Glutamatergic neuron (in vitro differentiated cells): ENCODE results near the gene NKX1-1. TPM values are rescaled to one million over a fixed set of nuclear protein-coding genes. Genes with fewer than 3 reads are reported as not detected.
A peak's percentile ranks its signal among the peaks of the same experiment; 100 is the strongest.

Experiments
- DNase-seq: peaks from one replicate; pipeline ENCODE4 v3.0.0; 2022
- H3K27ac Mint-ChIP-seq: one replicate; pipeline ENCODE4 v1.8.0; 2020; ENCODE audit warnings: mild to moderate bottlenecking, mixed read lengths, inconsistent platforms; ENCODE audit not compliant: unreplicated experiment
- H3K27me3 Mint-ChIP-seq: one replicate; pipeline ENCODE4 v1.8.0; 2020; ENCODE audit warnings: mild to moderate bottlenecking, moderate library complexity, mixed read lengths, inconsistent platforms; ENCODE audit not compliant: unreplicated experiment
- H3K36me3 Mint-ChIP-seq: one replicate; pipeline ENCODE4 v1.8.0; 2020; ENCODE audit warnings: mild to moderate bottlenecking, mixed read lengths, inconsistent platforms; ENCODE audit not compliant: unreplicated experiment
- H3K4me1 Mint-ChIP-seq: one replicate; pipeline ENCODE4 v1.8.0; 2020; ENCODE audit warnings: mild to moderate bottlenecking, low read depth, mixed read lengths, inconsistent platforms; ENCODE audit not compliant: unreplicated experiment
- H3K4me3 Mint-ChIP-seq: one replicate; pipeline ENCODE4 v1.8.0; 2020; ENCODE audit warnings: mild to moderate bottlenecking, mixed read lengths, inconsistent platforms; ENCODE audit not compliant: unreplicated experiment
- H3K9me3 Mint-ChIP-seq: one replicate; pipeline ENCODE4 v1.8.0; 2020; ENCODE audit warnings: mild to moderate bottlenecking, moderate library complexity, mixed read lengths, inconsistent platforms; ENCODE audit not compliant: unreplicated experiment
- total RNA-seq: library from RNA; stranded (reverse); fragmentation: NEBNext Ultra II Directional; extraction: Animal tissue kit (Norgen Biotek cat#: 25700); gene quantifications from one replicate; pipeline ENCODE4 v1.2.1, GENCODE V29; 2021; ENCODE audit not compliant: unreplicated experiment
- TF ChIP-seq, protein P1 (sequence below): fragments of 200-600 bp; sonication (generic); IDR thresholded peaks from one replicate; pipeline ENCODE4 v1.5.0; 2021; ENCODE audit not compliant: partially characterized antibody, unreplicated experiment

NKX1-1 gene
- total RNA-seq, 1 donor from 2014 or later: not detected

DNA sequence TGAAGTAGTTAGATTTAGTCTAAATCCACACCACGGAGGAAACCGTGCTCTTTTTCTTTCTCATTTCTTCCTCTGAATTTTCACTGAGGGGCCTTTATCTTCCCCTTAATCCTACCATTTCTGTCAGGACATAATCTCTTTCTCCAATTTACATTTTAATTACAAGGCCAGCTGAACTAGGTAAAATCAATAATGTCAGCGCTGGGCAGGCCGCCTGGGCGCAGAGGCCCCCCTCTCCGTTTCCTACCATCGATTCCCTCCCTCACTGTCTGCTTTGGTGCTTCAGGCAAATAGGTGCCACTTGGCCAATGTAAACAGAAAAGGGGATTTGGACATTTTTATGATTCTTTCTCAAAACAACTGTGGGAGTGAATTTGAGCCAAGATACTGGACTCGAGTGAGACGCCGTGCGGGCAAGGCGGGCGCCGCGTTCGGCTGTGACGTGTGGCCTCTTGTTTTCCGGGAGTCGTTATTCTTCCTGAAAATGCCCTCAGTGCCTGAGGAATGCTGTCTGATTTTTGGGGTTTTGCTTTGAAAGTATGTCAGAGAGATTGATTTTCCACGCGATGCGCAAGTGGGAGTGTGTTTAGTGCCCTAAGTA is 36.7 kb downstream of the NKX1-1 start:
- H3K4me3 Mint-ChIP-seq: peak overlapping the region; percentile 78
- TF ChIP-seq, protein P1, sequence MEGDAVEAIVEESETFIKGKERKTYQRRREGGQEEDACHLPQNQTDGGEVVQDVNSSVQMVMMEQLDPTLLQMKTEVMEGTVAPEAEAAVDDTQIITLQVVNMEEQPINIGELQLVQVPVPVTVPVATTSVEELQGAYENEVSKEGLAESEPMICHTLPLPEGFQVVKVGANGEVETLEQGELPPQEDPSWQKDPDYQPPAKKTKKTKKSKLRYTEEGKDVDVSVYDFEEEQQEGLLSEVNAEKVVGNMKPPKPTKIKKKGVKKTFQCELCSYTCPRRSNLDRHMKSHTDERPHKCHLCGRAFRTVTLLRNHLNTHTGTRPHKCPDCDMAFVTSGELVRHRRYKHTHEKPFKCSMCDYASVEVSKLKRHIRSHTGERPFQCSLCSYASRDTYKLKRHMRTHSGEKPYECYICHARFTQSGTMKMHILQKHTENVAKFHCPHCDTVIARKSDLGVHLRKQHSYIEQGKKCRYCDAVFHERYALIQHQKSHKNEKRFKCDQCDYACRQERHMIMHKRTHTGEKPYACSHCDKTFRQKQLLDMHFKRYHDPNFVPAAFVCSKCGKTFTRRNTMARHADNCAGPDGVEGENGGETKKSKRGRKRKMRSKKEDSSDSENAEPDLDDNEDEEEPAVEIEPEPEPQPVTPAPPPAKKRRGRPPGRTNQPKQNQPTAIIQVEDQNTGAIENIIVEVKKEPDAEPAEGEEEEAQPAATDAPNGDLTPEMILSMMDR: no peak
- peak; percentile 42 for DNase-seq
- peak overlapping the region; percentile 36 for H3K27ac Mint-ChIP-seq
- no peaks in the 10 kb centered on the region for H3K27me3 Mint-ChIP-seq
- peaks cover 5% of the 10 kb centered on the region for H3K9me3 Mint-ChIP-seq
- peaks cover 25% of the 10 kb centered on the region for H3K36me3 Mint-ChIP-seq
- H3K4me1 Mint-ChIP-seq: peaks cover 11% of the 10 kb centered on the region

DNA sequence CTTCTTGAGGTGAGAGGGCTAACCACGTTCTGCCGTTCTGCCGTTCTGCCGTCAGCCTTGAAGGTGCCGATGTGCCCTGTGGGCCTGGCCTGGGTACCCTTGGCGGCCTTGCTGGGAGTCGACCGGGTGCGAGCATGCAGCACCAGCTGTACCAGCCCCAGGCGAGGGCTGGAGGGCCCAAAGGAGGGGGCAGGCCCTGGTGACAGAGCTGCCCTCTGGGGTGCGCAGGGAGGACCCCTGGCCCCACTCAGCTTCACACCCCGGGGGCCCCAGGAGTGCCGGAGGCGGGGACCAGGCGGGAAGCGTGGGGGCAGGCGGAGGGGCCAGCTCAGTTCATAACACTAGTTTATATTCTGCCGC is 37.2 kb downstream of the NKX1-1 start:
- H3K27ac Mint-ChIP-seq: no peak overlapping the region
- H3K36me3 Mint-ChIP-seq: peaks cover 25% of the 10 kb centered on the region
- TF ChIP-seq, protein P1: no peak
- DNase-seq: peak; percentile 20
- H3K27me3 Mint-ChIP-seq: no peaks in the 10 kb centered on the region
- peak overlapping the region; percentile 78 for H3K4me3 Mint-ChIP-seq
- peaks cover 11% of the 10 kb centered on the region for H3K4me1 Mint-ChIP-seq
- peaks cover 5% of the 10 kb centered on the region for H3K9me3 Mint-ChIP-seq

DNA sequence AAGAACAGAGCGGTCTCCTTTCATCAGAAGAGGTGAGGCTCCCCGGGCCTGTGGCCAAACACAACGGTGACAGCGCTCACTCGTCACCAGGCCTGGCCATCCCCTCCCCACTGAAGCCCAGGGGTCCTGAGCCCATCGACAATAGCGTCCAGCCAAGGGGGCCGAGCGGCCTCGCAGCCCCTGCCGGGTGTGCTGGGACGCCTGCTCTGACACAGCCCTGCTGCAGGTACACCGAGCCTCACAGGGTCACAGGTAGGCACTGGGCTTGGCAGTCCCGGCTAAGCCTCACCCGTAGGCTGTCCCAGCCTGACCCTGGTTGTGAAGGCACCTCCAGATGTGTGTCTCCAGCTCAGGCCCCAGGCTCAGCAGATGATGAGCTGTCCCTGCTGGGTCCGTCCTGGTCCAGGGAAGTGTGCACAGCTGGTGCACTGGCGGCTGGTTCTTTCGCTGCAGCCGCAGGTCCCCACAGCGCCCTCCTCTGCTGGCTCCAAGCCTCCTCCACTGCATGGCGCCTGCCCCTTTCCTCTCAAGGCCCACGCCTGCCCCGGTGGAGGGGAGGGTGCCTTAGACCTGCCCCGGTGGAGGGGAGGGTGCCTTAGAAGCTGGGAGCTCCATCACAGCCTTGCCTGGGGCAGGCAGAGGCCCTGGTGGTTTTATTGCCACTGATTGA is 37.7 kb downstream of the NKX1-1 start:
- Mint-ChIP-seq H3K4me1 (peaks cover 11% of the 10 kb centered on the region), H3K36me3 (peaks cover 20% of the 10 kb centered on the region), H3K27ac (no peak overlapping the region), H3K27me3 (no peaks in the 10 kb centered on the region), H3K9me3 (peaks cover 5% of the 10 kb centered on the region), H3K4me3 (no peak overlapping the region)
- peak; percentile 48 for DNase-seq
- TF ChIP-seq, protein P1: no peak

DNA sequence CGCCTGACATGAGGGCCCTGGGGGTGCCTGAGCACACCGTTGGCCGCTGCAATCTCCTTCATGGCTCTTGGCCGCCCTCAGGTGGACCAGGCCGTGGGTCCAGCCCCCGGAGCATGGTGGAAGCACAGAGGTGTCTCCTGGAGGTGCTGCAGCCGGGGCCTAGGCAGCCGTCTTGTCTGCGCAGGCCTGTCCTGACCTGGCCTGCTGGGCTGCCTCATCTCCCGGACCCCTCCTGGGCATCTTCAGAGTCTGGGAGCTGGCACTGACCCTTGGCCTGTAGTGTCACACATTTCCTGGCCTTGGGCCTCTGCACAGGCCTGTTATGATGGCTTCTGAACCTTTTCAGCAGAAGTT is 38.3 kb downstream of the NKX1-1 start:
- no peaks in the 10 kb centered on the region for H3K27me3 Mint-ChIP-seq
- DNase-seq: no peak
- H3K4me1 Mint-ChIP-seq: peaks cover 13% of the 10 kb centered on the region
- TF ChIP-seq, protein P1: no peak
- peaks cover 13% of the 10 kb centered on the region for H3K36me3 Mint-ChIP-seq
- peaks cover 5% of the 10 kb centered on the region for H3K9me3 Mint-ChIP-seq
- no peak overlapping the region for H3K27ac Mint-ChIP-seq
- H3K4me3 Mint-ChIP-seq: no peak overlapping the region

DNA sequence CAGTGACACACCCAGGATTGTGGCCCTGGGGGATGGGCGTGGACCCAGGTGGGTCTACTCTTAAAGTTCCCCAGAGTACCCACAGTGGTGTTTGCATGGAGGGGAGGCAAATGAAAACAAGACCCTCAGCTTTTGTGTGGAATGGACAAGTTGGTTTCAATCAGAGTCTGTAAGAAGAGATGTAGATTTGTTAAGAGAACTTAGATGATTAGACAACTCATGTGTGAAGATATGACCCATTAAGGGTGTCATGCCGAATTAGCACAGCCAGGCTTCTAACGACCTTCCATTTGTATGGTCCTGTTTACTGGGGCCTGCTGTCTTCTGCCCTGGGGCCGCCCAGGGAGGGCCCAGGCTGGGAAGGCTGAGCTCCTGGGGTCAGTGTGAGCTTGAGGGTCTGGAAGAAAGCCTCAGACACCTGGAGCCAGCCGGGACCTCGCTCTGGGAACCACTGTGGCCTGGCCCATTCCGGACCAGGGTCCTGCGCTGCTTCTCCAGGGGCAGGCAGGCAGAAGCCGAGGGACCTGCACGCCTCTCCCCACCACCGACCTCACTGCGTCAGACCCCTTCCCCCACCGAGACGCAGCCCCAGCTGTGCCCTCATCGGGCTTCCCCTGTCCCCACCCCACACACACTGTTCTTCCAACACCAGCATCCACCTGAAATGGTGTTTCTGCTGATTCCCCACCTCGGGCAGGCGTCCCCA is 38.9 kb downstream of the NKX1-1 start:
- H3K4me3 Mint-ChIP-seq: no peak overlapping the region
- no peak overlapping the region for H3K27ac Mint-ChIP-seq
- H3K27me3 Mint-ChIP-seq: no peaks in the 10 kb centered on the region
- H3K4me1 Mint-ChIP-seq: peaks cover 13% of the 10 kb centered on the region
- TF ChIP-seq, protein P1: no peak
- H3K36me3 Mint-ChIP-seq: peaks cover 10% of the 10 kb centered on the region
- peak; percentile 10 for DNase-seq
- H3K9me3 Mint-ChIP-seq: peaks cover 5% of the 10 kb centered on the region
